GM18502 (cell line): ENCODE results near the gene PRKCB.

ENCODE experiments used
- ATAC-seq: cut with Tn5 transposase; IDR thresholded peaks from one replicate; pipeline ENCODE4 v1.9.1; 2021; ENCODE audit warnings: mild to moderate bottlenecking; ENCODE audit not compliant: unreplicated experiment, poor library complexity

The PRKCB gene

DNA sequence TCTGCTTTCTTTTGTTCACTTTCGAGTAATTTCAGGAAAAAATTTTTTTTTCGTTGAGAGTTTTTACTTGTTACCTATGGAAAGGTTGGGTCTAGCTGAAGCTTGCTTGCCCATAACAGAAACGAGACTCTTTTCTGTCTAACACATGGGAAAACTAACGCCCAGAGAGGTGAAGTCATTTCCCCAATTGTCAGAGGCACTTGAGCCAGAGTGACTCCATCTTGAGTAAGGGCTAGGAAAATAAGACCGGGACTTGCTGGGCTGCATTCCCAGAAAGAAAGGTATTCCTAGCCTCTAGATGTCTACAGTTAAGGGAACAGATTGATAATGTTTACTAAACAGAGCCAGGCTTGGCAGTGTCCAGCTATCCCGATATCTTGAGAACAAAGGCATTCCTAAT lies 26.8 kb downstream of the PRKCB start:
- ATAC-seq, result no peak

DNA sequence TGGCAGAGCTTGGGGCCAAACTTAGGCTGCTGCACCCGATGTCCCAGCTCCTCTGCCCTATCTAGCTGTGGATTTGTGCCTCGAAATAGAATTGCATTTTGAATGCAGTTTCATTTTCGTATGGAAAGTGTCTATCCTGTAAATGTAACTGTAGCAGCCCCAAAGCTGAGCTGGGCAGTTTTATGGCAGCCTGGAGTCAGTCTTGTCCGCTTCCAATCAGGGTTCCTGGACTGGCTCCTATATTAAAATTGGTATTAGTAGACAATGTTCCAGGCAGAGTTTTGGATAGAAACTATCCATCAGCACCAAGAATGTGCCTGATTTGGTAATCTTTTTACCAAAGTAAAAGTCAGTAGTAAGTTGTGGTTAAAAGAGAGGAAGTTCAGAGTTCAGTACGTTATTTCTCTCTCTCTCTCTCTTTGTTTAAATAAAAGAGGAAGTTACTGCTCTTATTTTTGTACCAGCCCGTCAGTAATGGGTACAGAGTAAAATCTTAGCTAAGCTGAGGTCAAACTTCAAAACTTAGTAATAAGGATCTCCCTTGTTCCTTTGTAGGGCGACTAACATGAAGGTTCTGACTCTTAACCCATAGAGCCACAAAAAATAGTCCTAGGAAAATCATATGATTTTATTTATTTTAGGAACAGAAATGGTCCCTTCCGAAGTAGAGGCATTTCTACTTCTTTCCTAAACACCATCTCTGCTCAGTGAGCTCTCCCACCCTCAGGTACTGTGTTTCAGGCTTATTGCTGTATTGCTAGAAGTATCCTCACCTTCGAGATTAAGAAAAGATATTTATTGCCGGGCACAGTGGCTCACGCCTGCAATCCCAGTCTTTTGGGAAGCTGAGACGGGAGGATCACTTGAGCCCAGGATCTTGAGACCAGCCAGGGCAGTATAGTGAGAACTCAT lies 28.0 kb downstream of the PRKCB start:
- peak; percentile 75 for ATAC-seq

DNA sequence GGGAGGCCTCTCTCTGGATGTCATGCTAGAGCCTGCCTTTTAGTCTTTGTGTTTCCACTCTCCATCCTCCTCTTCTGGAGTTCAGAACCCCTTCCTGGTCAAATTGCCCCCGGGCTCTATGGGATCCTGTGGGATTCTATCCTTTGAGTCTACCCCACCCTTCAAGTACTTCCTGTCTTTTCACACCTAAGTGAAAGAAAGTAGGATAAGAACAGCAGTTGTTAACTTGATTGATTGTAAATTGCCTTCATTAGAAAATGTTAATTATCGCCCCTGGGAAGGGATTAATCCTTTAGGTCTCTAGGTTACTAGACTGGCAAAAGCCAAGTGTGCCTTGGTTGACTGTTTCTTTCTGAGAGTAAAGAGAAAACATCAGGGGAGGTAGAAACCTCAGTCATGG lies 30.1 kb downstream of the PRKCB start:
- no peak for ATAC-seq

DNA sequence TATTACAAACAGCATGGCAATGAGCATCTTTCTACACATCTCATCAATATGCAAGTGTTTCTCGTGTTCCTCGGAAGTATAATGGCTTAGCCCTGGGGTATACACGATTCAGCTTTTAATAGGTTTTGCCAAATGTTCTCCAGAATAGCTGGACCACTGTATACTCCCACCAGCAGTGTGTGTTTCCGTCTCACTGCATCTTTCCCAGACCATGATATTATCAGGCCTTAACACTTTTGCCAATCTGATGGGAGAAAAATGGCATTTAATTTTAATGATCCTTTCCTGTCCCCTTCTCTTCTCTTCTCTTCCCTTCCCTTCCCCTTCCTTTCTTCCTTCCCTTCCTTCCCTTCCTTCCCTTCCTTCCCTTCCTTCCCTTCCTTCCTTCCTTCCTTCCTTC lies 30.8 kb downstream of the PRKCB start:
- no peak for ATAC-seq

DNA sequence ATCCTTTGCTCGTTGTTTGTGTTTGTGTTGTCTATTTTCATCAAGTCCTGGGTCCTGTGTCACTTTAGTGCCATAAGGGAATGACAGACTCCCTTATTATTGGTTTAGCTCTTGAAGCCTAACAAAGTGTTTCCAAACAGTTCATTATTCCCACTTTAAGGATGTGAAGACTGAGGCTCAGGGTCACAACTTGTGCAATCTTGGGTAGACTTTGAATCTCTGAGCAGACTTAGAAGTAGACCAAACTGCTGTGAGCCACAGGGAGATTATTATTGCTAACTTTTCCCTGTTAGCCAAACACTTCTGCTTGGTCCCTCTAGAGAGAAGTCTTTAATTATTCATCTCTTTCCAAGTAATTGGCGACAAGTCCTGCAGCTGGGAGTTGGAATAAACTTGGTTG lies 31.8 kb downstream of the PRKCB start:
- no peak for ATAC-seq

DNA sequence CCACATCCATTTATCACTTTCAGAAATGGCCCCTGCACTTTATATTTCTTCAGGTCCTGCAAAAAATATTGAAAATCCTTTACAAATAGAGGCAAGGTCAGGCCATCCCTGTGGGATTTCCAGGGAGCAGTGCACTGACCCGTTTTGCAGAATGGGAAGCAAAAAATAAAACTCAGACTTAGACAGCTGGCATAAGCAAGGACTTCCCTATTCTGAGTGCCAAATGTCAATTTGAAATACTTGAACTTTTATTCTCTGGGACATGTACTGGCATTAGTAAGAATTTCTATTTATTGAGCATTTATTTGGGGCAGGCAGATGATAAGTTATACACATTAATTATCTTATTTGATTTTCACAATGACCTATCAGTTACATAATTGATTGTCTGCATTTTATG lies 32.4 kb downstream of the PRKCB start:
- ATAC-seq, result no peak

DNA sequence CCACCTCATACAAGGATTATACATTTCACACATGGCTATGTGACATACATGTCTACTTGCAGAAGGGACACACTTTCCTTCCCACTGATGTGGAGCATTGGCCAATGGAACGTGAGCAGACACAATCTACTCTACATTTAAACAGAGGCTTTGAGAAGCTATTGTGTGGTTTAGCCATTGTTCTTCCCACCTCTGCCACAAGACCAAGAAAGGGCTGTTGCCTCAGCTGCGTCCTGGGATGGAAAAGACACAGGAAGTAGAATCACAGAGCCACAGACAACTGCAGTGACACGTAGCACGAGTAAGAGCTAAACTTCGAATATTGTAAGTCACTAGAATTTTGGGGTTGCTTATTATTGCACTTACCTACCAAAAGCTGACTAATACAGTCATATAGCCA lies 33.3 kb downstream of the PRKCB start:
- ATAC-seq, result no peak

DNA sequence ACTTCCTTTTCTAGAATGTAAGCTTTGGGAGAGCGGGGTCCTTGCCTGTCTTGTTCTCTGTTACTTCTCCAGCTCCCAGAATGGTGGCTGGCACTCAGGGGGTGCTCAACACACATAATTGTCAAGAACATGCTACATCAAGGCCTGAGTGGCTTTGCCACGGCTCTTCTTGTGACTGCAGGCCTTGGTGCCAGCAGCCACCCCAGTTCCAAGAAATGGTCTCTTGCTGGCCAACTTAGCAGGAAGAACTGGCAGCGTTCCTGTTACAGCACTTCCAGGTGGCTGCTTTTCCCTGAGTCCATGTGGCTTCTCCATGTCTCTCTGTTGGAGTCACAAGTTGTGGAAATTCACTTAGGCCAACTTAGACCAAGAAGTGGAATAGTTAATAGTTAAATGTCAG lies 36.1 kb downstream of the PRKCB start:
- ATAC-seq, result no peak

DNA sequence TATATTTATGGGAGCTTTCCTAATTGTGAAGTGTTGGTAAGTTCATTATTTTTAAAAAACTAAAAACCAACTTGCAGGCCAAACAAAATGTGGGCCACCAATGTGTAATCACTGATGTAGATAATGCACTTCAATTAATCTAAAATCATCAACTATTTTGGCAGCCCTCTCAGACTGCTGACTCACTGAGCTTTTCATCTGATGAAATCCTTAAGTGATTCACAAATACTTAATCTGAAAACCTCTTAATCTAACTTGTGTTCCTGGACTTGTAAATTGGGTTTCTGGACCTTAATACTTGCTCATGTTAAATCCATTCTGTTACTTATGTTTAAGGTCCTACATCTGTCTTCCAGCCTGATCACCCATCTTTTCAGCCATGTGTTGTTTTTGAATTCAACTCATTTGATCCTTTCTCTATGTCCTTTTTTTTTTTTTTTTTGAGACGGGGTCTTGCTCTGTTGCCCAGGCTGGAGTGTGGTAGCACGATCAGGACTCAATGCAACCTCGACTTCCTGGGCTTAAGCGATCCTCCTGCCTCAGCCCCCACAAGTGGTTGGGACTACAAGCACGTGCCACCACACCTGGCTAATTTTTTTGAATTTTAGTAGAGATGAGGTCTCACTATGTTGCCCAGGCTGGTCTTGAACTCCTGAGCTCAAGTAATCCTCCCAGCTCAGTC lies 39.0 kb downstream of the PRKCB start:
- ATAC-seq, result no peak

DNA sequence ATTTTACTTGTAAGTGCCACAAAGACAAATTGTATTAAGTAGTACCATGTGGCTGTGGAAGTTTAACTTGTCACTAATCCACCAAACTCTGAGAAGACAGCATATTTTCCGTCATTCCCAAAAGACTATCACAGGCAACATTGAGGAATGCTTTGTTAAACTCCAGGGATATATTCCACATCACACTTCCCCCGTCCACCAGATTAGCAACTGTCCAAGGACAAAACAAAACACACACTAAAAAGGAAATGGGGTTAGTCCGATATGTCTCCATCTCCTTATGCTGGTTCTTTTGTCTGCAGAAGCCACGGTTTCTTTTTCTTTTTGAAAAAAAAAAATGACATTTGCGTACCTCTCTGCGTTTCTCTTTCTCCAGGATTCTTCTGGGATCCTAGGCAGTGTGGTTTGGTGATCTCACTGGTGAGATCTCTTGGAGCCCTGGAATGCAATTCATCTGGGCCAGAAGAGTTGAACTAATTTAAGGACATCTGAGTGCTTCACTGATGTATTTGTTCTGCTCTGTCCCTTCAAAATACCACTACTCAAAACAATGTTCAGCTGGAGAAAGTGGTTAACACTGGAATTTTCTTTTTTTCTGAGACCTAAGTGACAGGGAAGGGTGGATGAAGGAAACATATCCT lies 40.6 kb downstream of the PRKCB start:
- ATAC-seq, result no peak

DNA sequence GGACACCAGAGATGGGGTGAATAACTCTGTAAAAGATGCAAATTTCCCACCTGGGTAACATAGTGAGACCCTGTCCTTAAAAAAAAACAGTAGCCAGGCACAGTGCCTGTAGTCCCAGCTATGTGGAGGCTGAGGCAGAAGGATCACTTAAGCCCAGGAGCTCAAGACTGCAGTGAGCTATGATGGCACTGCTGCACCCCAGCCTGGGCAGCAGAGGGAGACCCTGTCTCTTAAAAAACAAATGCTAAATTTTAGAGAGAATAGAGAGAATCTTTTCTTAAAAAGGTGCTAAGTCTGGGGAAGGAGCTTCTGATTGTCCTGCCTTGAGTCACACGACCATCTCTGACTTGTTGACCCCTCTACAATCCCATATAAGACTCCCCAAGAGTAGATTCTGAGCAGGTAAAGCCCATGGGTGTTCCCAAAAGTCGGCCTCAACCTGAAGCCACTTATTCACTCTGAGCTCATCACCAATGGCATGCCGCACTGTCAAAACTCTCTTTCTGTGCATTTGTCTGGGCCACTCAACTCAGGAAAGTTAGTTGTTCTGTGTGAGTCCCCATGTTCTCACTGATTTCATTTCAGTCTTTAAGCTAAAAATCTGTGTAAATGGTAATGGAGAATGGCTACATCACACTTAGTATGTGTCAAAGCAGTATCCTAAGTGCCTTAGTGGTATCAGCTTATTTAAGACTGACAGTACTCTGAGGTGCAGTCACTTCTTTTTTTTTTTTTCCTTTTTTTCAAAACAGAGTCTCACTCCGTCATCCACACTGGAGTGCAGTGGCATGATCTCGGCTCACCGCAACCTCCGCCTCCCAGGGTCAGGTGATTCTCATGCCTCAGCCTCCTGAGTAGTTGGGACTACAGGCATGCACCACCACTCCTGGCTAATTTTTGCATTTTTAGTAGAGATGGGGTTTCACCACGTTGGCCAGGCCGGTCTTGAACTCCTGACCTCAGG lies 41.6 kb downstream of the PRKCB start:
- ATAC-seq, result no peak

DNA sequence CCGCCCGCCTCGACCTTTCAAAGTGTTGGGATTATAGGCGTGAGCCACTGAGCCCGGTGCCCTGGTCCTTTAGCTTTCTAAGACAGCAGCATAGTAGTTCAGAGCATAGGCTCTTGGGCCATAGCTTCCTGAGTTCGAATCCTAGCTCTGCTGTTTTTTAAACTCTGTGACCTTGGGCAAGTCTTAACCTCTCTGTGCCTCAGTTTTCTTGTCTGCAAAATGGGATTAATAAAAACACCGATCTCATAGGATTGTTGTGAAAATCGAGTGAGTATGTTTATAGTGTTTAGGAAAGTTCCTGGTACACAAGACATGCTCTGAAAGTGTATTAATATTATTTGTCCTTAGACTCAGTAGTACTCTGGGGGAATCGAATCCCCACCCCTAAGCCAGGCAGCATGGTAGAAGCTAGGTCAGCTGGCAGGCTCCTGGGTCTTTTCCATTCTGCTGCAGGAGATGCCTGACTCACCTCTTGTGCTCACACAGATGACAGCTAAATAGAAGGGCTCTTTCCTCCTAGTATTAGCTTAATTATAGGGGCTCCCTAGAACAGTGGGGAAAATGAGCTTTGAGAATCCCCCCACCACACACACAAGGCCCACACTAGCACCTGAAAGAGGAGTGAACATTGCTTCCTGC lies 44.1 kb downstream of the PRKCB start:
- no peak for ATAC-seq

DNA sequence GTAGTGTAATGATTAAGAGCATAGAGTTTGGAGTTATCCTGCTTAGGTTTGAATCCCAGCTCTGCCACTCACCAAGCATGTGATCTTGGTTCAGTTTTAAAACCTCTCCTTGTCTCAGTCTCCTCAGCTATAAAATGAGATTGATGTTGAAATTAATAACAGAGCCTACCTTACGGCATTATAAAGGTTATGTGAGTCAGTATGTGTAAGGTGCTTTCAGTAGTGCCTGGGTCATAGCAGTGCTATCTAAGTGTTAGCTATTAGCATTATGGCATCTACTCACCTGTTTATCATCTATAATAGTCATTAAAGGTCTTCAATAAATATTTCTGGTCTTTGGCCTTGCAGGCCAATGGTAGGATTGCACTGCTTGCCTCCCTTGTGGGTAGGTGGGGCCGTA lies 53.4 kb downstream of the PRKCB start:
- ATAC-seq, result no peak

DNA sequence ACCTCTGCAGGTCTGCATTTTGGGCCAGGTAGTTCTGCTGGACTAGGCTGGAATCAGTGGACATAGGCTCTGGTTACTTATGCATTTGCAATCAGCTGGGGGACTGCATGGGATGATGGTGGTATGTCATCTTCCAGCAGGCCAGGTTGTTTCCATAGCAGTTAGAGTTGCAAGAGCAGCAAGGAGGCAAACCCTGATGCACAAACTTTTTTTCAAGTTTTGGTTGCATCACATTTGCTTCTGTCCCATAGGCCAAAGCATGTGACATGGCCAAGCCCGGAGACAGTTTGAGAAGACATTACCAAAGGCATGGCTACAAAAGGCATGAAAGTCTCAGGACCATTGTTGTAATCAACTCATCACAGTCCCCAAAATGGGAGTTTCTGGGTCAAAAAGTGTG lies 58.2 kb downstream of the PRKCB start:
- no peak for ATAC-seq

DNA sequence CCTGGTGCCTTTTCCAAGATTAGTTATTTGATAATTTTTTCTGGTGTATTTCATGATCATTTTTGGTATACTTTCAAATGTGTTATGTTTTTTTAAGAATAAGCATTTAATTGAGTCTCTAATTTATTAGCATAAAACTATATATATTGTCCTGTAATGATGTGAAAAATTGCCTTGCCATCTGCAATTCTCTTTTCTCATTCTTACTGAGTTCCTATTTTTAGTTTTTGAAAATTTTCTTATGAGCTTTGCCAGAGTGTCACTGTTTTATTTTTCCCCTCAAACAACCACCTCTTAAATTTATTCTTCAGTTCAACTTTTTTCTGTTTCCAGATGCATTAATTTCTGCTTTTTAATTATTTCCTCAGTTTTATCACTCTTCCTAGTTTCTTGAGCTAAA lies 59.3 kb downstream of the PRKCB start:
- ATAC-seq, result no peak

DNA sequence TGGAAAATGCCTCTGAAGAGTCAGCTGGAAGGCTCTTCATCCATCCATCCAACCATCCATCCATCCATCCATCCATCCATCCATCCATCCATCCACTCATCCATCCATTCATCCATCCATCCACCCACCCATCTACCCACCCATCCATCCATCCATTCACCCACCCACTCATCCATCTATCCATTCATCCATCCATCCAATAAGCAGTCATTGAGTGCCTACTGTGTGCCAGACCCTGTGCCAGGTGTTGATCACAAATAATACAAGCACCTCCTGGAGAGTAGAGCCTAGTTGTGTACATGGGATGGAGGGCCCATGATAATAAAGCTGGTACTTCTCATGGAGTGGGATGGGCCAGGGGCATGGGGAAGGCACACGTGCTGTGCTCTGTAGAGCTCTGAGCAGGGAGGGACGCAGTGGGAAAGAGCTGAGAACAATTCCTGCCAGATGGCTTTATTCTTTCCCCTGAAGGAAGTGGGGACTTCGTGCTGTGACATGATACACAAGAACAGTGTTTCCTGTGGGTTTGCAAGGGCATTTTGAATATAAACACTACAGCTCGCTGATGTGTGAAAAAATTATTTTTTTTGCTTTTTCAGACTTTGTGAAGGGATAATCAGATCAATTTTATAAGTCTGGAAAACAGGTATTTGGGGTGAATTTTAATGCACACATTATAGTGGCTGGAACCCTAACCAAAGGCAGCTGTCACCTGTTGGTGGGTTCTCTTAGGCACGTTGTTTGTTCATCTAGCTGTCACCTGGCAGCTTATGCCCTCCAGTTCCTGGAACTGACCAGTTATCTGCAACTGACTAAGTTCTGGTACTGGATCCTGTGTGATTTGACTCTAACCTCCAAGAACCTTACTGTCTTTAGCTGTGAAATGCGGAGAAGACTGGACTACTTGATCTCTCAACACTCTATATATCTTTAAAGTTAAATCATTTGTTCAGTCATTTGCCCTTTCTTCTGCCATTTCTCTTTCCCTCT lies 61.3 kb downstream of the PRKCB start:
- ATAC-seq, result no peak

DNA sequence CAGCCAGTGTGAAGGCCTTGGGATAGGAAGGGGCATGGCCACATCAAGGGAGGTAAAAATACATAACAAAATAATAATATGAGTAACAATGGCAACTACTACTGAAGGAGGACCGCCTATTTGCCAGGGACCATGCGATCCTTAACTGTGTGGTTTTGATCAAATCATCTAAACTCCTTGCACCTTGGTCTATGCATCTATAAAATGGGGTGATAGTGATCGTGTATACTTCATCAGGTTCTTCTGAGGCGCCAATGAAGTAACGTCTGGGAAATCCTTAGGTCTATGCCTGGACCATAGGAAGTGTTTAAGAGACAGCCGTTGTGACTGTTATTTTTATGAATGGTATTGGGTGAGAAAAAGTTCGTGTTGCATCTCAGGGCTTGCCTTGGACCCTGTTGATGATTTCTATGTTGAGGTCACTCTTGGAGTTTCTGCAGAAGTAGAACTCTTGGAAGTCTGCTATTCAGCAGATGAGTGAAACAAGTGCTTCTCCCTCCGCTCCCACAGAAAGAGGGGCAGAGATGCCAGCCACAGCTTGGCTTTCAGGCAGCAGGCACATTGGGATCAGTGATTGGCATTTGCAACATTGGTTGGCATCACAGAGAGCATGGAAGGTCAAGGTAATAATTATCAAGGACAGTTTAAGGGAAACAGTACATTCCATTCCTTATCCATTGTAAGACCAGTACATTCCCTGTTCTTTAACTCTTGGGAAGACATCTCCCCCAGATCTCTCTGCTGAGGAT lies 63.1 kb downstream of the PRKCB start:
- no peak for ATAC-seq

DNA sequence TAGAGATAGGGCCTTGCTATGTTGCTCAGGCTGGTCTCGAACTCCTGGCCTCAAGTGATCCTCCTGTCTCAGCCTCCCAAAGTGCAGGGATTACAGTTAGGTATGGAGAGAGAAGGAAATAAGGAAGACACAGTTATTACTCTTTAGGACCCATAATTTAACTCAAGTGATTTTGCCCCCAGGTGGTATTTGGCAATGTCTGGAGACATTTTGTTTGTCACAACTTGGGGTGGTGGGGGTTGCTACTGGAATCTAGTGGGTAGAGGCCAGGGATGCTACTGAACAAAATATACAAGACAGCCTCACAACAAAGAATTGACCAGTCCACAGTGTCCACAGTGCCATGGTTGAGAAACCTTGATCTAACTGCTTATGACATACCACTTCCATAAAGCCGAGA lies 64.1 kb downstream of the PRKCB start:
- no peak for ATAC-seq
